PC-9 (cell line): ENCODE results near the gene SHC3. TPM values are rescaled to one million over a fixed set of nuclear protein-coding genes. Genes with fewer than 3 reads are reported as not detected.

ENCODE experiments used
- BruUV-seq: library from RNA; stranded (reverse); fragments of 400-500 nt; replicated peaks from 2 replicates; lab custom pipeline; 2021; lab: Mats Ljungman, UMichigan
- CTCF ChIA-PET: fragments of 300-600 bp; sonication (Branson Sonifier 250); formaldehyde crosslinking; loops from one replicate; lab custom pipeline; 2022; ENCODE audit warnings: antibody characterized with exemption; lab: Charles Lee
- POLR2A ChIA-PET: fragments of 300-600 bp; sonication (Branson Sonifier 250); formaldehyde crosslinking; loops from one replicate; lab custom pipeline; 2022; ENCODE audit warnings: antibody characterized with exemption; ENCODE audit not compliant: unreplicated experiment; lab: Charles Lee
- DNase-seq, 2 experiments: peaks; one replicate each; pipeline versions ENCODE4 v3.0.0 to v3.0.0-alpha.2; 2015 to 2022; ENCODE audit warnings: mixed read lengths in 1 of 2
- H2AFZ ChIP-seq: fragments of 200-600 bp; sonication (generic); 2 replicates; pipeline ENCODE4 v1.8.1; 2017; ENCODE audit warnings: antibody characterized with exemption
- H3F3A ChIP-seq: fragments of 200-600 bp; sonication (generic); 2 replicates; pipeline ENCODE4 v1.8.1; 2017; ENCODE audit warnings: antibody characterized with exemption, mild to moderate bottlenecking, low read depth; ENCODE audit not compliant: insufficient read depth
- H3K27ac ChIP-seq: fragments of 200-600 bp; sonication (generic); 2 replicates; pipeline ENCODE4 v1.6.1; 2016; ENCODE audit warnings: mixed run types
- H3K27me3 ChIP-seq: fragments of 200-600 bp; sonication (generic); 2 replicates; pipeline ENCODE4 v1.6.1; 2016; ENCODE audit warnings: low read depth, mixed run types; ENCODE audit not compliant: insufficient read depth
- H3K36me3 ChIP-seq: fragments of 200-600 bp; sonication (generic); 2 replicates; pipeline ENCODE4 v1.6.1; 2016; ENCODE audit warnings: low read depth, mixed run types
- H3K4me1 ChIP-seq: fragments of 200-600 bp; sonication (generic); replicated peaks from 2 replicates; pipeline ENCODE4 v1.6.1; 2016; ENCODE audit warnings: mixed run types; ENCODE audit not compliant: insufficient read depth
- H3K4me2 ChIP-seq: fragments of 200-600 bp; sonication (generic); 2 replicates; pipeline ENCODE4 v1.6.1; 2017; ENCODE audit warnings: mixed run types
- H3K4me3 ChIP-seq: fragments of 200-600 bp; sonication (generic); 2 replicates; pipeline ENCODE4 v1.6.1; 2016; ENCODE audit warnings: mixed run types
- H3K79me2 ChIP-seq: fragments of 200-600 bp; sonication (generic); 2 replicates; pipeline ENCODE4 v1.6.1; 2017; ENCODE audit warnings: low read depth, mixed run types
- H3K9me2 ChIP-seq: fragments of 200-600 bp; sonication (generic); 2 replicates; pipeline ENCODE4 v1.8.1; 2017; ENCODE audit warnings: mild to moderate bottlenecking; ENCODE audit not compliant: insufficient read depth
- H3K9me3 ChIP-seq: fragments of 200-600 bp; sonication (generic); 2 replicates; pipeline ENCODE4 v1.8.1; 2016; ENCODE audit warnings: low read depth; ENCODE audit not compliant: insufficient read depth
- H4K20me1 ChIP-seq: fragments of 200-600 bp; sonication (generic); 2 replicates; pipeline ENCODE4 v1.8.1; 2017; ENCODE audit not compliant: insufficient read depth
- CTCF ChIP-seq: fragments of 200-600 bp; sonication (generic); conservative IDR thresholded peaks from 2 replicates; pipeline ENCODE4 v1.6.1; 2017; ENCODE audit warnings: mixed run types, antibody characterized with exemption, mild to moderate bottlenecking, moderate library complexity
- EZH2 ChIP-seq: fragments of 200-600 bp; sonication (generic); IDR thresholded peaks from 2 replicates; pipeline ENCODE4 v1.8.0; 2017; ENCODE audit warnings: antibody characterized with exemption, low read depth
- intact Hi-C: fragments of 100-400 bp; cut with micrococcal nuclease; formaldehyde crosslinking; loops from one replicate; pipeline ENCODE4 v1.10.0; 2022; ENCODE audit not compliant: unreplicated experiment
- total RNA-seq: library from RNA; stranded (reverse); gene quantifications from 2 replicates; pipeline ENCODE4 v1.2.3, GENCODE V29; 2021

Gene SHC3
- total RNA-seq, 1 experiment from 2014 or later, result 15.9 TPM

- POLR2A ChIA-PET, result no interaction called here
- intact Hi-C loops, result no loop called here
Observed at GRCh38 chr9:89113851-89114250, 64.8 kb downstream of the SHC3 start.

GRCh38 chr9:89112243-89112642 lies 66.4 kb downstream of the SHC3 start:
- H3K9me2 ChIP-seq, result no peaks in the 10 kb centered on the region; the same call in 1 of the 2 replicates
- H3K4me1 ChIP-seq, result no peaks in the 10 kb centered on the region
- ChIA-PET CTCF (no interaction called here), POLR2A (no interaction called here)
- intact Hi-C loops, result no loop called here
- no peak overlapping the region for H3K4me3 ChIP-seq
- DNase-seq, result no peak
- H3K4me2 ChIP-seq, result no peak overlapping the region
- no TSS peak for BruUV-seq
- H3K27ac ChIP-seq, result no peak overlapping the region
- no peaks in the 10 kb centered on the region for H3F3A ChIP-seq
- no peaks in the 10 kb centered on the region for H3K27me3 ChIP-seq
- TF ChIP-seq CTCF (no peak), EZH2 (no peak)
- no peak overlapping the region for H2AFZ ChIP-seq
- H3K9me3 ChIP-seq, result no peaks in the 10 kb centered on the region
- H4K20me1 ChIP-seq, result no peaks in the 10 kb centered on the region
- H3K36me3 ChIP-seq, result no peaks in the 10 kb centered on the region
- H3K79me2 ChIP-seq, result no peaks in the 10 kb centered on the region

More at GRCh38 chr9:89113851-89114250, 64.8 kb downstream of the SHC3 start:
- H3K4me2 ChIP-seq, result no peak overlapping the region
- no peak for DNase-seq
- H3K36me3 ChIP-seq, result no peaks in the 10 kb centered on the region
- H3K27me3 ChIP-seq, result no peaks in the 10 kb centered on the region
- H3K4me3 ChIP-seq, result no peak overlapping the region
- TF ChIP-seq EZH2, result no peak
- TF ChIP-seq CTCF, result no peak
- H3K9me3 ChIP-seq, result no peaks in the 10 kb centered on the region
- no peaks in the 10 kb centered on the region for H3K79me2 ChIP-seq
- H3K4me1 ChIP-seq, result no peaks in the 10 kb centered on the region
- no peaks in the 10 kb centered on the region for H4K20me1 ChIP-seq
- no peak overlapping the region for H3K27ac ChIP-seq
- BruUV-seq, result no TSS peak
- no peak overlapping the region for H2AFZ ChIP-seq
- H3K9me2 ChIP-seq, result no peaks in the 10 kb centered on the region; the same call in 1 of the 2 replicates
- no peaks in the 10 kb centered on the region for H3F3A ChIP-seq
- CTCF ChIA-PET, result no interaction called here

GRCh38 chr9:89109666-89110065 lies 69.0 kb downstream of the SHC3 start:
- no peaks in the 10 kb centered on the region for H3K4me1 ChIP-seq
- no peaks in the 10 kb centered on the region; the same call in 1 of the 2 replicates for H3K9me2 ChIP-seq
- no peaks in the 10 kb centered on the region for H3K9me3 ChIP-seq
- no peak for DNase-seq
- ChIA-PET POLR2A (no interaction called here), CTCF (no interaction called here)
- no peak overlapping the region for H3K27ac ChIP-seq
- TF ChIP-seq CTCF (no peak), EZH2 (no peak)
- no peaks in the 10 kb centered on the region for H3K36me3 ChIP-seq
- no peak overlapping the region for H3K4me3 ChIP-seq
- no peaks in the 10 kb centered on the region for H3F3A ChIP-seq
- no peaks in the 10 kb centered on the region for H3K79me2 ChIP-seq
- no peak overlapping the region for H2AFZ ChIP-seq
- no TSS peak for BruUV-seq
- no peaks in the 10 kb centered on the region for H3K27me3 ChIP-seq
- no peaks in the 10 kb centered on the region for H4K20me1 ChIP-seq
- intact Hi-C loops, result no loop called here
- no peak overlapping the region for H3K4me2 ChIP-seq
